Thoracic aorta endothelial cell (primary cell): ENCODE measurements around the gene RPE. TPM values are rescaled to one million over a fixed set of nuclear protein-coding genes. Genes with fewer than 3 reads are reported as not detected.

Experiments
- total RNA-seq: library from RNA; depleted of rRNA; stranded (reverse); fragments of >200 nt; gene quantifications from 2 replicates; pipeline ENCODE4 v1.2.3, GENCODE V29; 2012

The RPE gene
- total RNA-seq, result 104 and 108 TPM in 2 replicates

GRCh38 chr2:210002158-210003157, at the start of gene RPE:
Gene RPE, plus strand, starts transcription at chr2:210002638. Its CDS starts 24 bp downstream, at chr2:210002662.

Other genes with a start within 250 kb of the RPE start
- not detected in 2 replicates for gene UNC80, start 230.8 kb upstream of the RPE start, total RNA-seq
- gene KANSL1L, start 168.8 kb downstream of the RPE start, total RNA-seq, result 13.8 and 14.0 TPM in 2 replicates
- not detected in 2 replicates for gene ACADL, start 222.8 kb downstream of the RPE start, total RNA-seq